Measurements from ENCODE around the gene C5.

Gene C5

GRCh38 chr9:120924698-120925534, 125.2 kb downstream of the C5 start:
- DNase-seq (ENCODE audit: low spot score): peak; percentile 64

DNA sequence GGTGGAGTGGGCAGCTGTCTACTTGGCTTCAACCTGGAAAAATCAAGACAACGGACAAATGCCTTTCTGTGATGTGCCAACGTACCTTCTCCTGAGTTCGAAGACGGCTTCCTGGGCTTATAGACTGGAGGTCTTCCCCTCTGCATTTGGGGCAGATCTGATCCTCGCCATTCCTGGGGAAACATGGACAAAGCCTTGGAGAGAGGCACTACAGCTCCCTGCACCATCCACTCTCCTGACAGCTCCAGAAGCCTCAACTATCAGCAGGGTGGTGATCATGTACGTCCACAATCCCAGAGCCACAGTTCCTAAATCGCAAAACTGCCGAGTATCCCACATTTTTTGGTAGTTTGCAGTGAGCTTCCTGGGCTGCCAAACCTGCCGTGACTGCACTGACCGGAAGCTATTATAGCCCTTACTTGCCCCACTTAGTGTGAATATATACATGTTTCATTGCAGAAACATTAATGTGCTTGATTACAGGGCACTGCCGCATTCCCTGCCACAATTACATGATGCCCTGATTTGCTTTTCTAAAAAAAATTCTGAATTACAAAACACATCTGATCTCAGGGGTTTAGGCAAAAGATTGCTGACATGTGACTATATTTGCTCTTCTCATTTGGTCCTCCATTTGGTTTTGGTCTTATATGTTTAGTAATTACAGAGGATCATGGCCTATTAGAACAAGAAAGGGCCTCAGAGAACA, 126.3 kb downstream of the C5 start:
- no peak for DNase-seq (ENCODE audit: low spot score)

- DNase-seq (ENCODE audit: low spot score): no peak
Measured at GRCh38 chr9:120922404-120923195, 127.5 kb downstream of the C5 start.

- no peak for DNase-seq (ENCODE audit: low spot score)
Measured at GRCh38 chr9:120921661-120922181, 128.4 kb downstream of the C5 start.

DNA sequence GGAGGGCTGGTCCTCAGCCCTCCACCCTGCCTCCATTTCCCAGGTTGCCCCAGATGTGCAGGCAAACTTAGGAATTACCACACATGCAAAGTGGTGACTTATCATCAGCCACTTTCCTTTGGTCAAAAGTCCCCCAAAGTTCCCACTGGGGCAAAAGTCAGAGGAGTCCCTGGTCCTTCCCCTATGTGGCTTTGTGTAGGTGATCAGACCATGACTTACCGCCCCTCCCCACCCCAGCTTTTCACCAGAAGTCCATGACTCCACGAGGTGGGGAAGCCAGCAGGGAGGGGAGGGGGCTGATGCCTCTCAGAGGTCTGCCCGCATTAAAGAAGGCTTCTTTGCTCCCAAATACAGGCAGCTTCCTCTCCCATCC, 129.3 kb downstream of the C5 start:
- DNase-seq (ENCODE audit: low spot score): no peak

DNA sequence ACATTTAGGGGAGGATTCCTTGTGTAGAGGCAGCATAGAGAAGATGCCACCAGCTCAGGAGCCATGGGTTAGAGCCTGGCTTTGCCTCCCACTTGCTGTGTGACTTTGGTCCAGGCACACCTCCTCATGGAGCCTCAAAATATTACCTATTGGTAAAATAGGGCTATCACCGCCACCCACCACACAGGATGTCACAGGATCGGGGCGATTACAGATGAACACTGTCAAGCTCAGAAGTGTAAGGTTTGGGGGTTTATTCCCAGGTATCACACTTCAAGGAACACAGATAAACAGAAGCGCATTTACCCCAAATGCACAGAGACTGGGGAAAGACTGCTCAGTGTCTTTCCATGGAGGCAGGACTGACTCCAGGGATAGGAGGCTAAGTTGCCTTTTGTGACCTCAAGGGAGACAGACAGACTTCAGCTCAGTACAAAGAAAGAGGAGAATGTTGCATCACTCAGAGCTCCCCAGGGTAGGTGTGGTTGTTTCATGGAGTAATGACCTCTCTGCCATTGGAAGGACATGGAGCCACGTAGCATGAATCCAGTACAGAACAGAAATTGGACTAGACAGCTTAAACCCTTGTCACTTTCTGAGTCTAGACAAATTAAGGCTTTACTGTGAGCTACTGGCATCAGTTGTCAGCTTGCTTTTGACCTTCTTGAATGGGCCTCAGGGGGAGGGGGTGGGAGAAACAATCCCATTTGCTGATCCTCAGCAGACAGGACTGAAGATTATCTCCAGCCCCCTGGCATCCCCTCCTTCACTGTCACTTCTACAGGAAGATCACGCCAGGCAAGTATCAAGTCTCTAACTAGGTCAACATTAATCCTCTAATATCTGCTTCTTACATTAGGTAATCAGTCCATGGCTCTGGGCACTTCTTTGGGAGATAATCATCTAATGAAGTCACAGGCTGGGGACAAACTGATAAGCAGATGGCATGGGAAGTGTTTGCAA, 130.0 kb downstream of the C5 start:
- peak; percentile 47 for DNase-seq (ENCODE audit: low spot score)

DNA sequence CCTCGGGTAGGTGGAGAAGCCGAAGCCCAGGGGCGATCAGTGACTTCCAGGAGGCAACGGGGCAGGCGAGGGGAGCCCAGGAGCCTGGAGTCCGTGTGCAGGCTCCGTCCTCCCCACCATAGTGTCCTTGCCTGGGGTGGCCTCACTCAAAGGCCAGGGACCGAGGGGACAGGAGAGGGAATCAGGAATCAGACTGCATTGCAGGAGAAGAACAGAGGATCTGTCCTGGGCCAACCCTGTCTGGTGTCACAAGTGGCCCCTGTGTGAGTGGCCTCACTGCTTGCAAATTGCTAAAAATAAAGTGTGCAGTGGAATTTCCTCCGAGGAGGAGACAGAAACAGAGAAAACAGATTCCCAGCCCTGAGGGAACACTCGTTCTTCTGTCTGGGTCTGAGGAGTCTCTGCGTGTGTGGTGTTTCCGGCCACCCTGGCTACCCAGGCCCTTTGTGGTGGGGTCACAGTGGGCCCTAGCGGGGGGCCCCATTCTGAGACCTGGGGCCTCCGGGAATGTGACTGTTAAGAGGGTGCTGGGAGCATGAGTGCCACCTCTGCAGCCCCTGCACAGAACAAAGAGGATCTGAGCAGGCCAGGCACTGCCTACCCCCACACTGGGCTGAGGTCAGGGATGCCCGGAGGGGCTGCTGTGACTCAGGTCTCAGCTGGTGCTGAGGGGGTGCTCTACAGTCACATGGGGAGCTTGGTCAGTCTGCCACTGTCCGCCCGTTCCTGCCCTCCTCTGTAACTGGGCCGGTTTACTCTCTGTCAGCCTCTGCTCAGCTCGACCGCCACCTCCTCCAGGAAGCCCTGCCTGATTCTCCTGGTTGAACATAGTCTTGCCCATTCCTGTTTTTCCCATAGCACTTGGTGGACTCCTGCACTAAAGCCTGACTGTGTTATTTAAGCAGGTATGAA, 130.9 kb downstream of the C5 start:
- no peak for DNase-seq (ENCODE audit: low spot score)

DNA sequence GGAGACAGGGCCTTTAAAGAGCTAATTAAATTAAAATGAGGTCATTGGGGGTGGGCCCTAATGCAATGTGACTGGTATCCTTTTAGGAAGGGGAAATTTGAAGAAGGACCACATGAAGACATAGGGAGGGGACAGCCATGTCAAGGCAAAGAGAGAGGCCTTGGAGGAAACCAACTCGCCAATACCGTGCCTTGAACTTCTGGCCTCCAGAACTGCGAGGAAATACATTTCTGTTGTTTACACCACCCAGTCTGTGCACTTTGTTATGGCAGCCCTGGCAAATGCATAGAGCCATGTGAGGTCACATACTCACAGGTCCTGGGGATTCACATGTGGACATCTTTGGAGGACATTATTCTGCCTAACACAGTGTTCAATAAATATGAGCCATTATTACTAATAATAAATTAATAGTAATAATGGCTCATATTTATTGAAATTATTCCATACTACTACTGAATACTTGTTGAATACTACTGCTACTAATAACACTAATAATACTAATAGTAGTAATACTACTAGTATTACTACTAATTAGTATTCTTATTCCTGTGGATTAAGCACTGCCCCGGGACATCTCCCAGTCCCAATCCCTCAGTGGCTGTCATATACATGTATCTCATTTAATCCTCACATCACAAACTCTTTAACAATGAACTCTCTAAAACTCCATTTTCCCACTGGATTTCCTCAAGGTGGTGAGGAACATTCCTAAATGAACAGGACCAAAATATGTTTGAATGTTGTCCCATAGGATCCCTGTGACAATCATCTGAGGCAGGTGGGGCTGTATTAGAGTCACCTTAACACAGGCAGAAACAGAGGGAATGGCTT, 131.9 kb downstream of the C5 start:
- no peak for DNase-seq (ENCODE audit: low spot score)

GRCh38 chr9:120916991-120917880, 132.8 kb downstream of the C5 start:
- DNase-seq (ENCODE audit: low spot score): no peak

GRCh38 chr9:120916588-120916987, 133.5 kb downstream of the C5 start:
- DNase-seq (ENCODE audit: low spot score): no peak

- DNase-seq (ENCODE audit: low spot score): peak; percentile 48
Measured at GRCh38 chr9:120915854-120916470, 134.1 kb downstream of the C5 start.

DNA sequence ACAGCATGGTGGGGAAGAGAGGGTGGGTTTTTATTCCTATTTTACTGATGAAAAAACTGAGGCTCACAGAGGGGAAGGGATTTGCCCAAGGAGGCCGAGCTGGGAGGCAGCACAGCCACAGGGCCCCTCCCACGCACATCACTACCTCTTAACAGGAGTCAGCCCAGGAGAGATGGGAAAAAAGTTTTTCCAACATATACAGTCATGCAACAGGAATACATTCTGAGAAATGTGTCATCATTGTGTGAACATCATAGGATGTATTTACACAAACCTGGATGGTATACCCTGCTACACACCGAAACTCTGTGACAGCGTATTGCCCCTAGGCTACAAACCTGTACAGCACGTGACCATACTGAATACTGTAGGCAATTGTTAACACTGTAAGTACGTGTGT, 135.1 kb downstream of the C5 start:
- DNase-seq (ENCODE audit: low spot score): no peak

DNA sequence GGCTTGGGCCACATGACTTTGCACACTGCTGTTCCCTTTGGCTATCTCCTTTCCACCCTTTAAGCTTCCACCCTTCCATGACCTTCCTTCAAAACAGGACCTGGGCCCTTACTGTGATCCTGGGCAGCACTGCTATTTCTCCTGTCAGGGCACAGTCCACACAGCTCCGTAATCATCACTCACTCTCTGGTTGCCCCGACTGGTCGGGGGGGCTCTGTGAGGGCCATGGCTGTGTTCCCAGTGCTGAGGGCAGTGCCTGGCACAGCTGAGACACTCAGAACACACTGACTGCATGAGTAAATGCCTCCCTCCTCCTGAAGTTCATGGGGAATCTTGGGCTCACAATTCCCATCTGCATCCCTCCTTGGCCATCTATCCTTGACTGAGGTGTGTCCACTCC, 135.7 kb downstream of the C5 start:
- DNase-seq (ENCODE audit: low spot score): no peak

DNA sequence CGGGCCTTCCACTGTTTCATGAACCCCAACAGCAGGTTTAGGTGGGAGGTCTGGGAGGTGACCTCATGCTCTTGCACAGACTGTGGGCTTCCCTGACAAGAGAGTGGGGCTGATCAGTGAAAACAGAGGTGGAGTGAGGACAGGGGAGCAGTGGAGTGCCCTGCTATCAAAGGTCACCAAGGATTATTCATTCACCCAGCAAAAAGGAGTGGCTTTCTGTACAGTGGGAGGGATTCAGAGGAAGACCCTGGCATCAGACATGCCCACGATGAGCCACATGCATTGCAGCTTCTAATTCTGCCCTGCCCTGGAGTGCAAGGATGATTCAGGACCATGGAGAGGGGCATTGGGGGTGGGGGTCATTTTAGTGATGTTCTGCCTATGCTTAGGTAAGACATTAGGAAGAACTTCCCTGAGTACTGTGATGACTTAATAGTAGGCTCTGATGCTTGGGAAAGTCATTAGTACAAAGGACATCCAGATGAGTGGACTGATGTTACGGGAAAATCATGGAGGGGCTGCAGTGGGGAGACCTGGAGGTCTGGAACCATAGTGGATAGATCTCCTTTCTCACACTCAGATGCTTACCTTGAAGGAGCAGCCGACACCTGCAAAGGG, 136.3 kb downstream of the C5 start:
- DNase-seq (ENCODE audit: low spot score): no peak

DNA sequence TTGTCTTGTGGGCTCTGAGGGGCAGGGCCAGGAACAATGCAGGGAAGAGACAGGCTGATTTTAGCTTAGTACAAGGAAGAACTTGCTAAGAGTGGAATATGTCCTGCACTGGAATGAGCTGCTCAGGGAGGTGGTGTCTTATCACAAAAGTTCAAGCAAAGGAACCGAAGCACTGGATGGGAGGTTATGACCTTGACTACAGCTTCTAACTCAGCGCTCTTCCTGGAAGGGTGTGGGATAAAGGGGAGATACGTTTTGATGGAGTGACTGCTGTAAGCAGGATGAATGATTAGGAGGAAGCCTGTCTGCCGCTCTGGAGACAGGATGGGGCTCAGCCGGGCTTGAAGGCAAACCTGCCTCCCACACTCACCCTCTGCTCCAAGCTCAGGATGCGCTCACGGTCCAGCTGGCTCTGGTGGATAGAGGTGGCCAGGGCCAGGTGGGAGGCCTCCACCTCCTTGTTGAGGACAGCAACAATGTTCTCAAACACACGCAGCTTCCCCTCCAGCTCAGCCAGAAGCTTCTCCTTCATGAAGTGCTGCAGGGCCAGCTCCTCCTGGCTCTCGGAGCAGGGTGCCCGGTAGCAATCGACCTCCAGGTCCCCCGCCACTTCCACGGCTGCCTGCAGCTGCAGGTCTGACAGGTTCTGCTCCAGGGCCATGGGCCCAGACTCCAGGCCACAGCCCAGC, 137.0 kb downstream of the C5 start:
- DNase-seq (ENCODE audit: low spot score): no peak

- DNase-seq (ENCODE audit: low spot score): no peak
Measured at GRCh38 chr9:120911295-120911837, 138.7 kb downstream of the C5 start.
